Hepatocyte (in vitro differentiated cells): Measurements from ENCODE around the gene ZNF699. TPM values are rescaled to one million over a fixed set of nuclear protein-coding genes. Genes with fewer than 3 reads are reported as not detected.
A peak's percentile ranks its signal among the peaks of the same experiment; 100 is the strongest.

Experiments used
- DNase-seq: peaks from one replicate; pipeline ENCODE4 v3.0.0-alpha.2; 2016; ENCODE audit warnings: low spot score
- H2AFZ ChIP-seq: fragments of 200-600 bp; sonication (generic); 2 replicates; pipeline ENCODE4 v1.6.0; 2016; ENCODE audit warnings: antibody characterized with exemption, mild to moderate bottlenecking
- H3K27ac ChIP-seq: fragments of 200-600 bp; sonication (generic); 2 replicates; pipeline ENCODE4 v1.5.1; 2016; ENCODE audit warnings: mild to moderate bottlenecking
- H3K27me3 ChIP-seq: fragments of 200-600 bp; sonication (generic); 2 replicates; pipeline ENCODE4 v1.6.1; 2016
- H3K36me3 ChIP-seq: fragments of 200-600 bp; sonication (generic); replicated peaks from 2 replicates; pipeline ENCODE4 v1.5.1; 2016; ENCODE audit warnings: low read depth; ENCODE audit not compliant: insufficient read depth
- H3K4me1 ChIP-seq: fragments of 200-600 bp; sonication (generic); 2 replicates; pipeline ENCODE4 v1.5.1; 2016; ENCODE audit warnings: mild to moderate bottlenecking, moderate library complexity; ENCODE audit not compliant: insufficient read depth
- H3K4me2 ChIP-seq: fragments of 200-600 bp; sonication (generic); 2 replicates; pipeline ENCODE4 v1.6.0; 2016
- H3K4me3 ChIP-seq: fragments of 200-600 bp; sonication (generic); 2 replicates; pipeline ENCODE4 v1.5.1; 2016; ENCODE audit warnings: mild to moderate bottlenecking
- H3K79me2 ChIP-seq: fragments of 200-600 bp; sonication (generic); 2 replicates; pipeline ENCODE4 v1.6.0; 2017; ENCODE audit warnings: mild to moderate bottlenecking
- H3K9me2 ChIP-seq: fragments of 200-600 bp; sonication (generic); replicated peaks from 2 replicates; pipeline ENCODE4 v1.6.0; 2017; ENCODE audit warnings: mild to moderate bottlenecking; ENCODE audit not compliant: insufficient read depth
- H3K9me3 ChIP-seq: fragments of 200-600 bp; sonication (generic); 2 replicates; pipeline ENCODE4 v1.5.1; 2016; ENCODE audit warnings: low read depth, mild to moderate bottlenecking
- H4K20me1 ChIP-seq: fragments of 200-600 bp; sonication (generic); 2 replicates; pipeline ENCODE4 v1.6.0; 2016; ENCODE audit warnings: mild to moderate bottlenecking; ENCODE audit not compliant: insufficient read depth, poor library complexity, severe bottlenecking
- CTCF ChIP-seq: fragments of 200-600 bp; sonication (generic); IDR thresholded peaks from 2 replicates; pipeline ENCODE4 v1.5.1; 2016; ENCODE audit warnings: antibody characterized with exemption, mild to moderate bottlenecking; ENCODE audit not compliant: poor library complexity
- EZH2 ChIP-seq: fragments of 200-600 bp; sonication (generic); IDR thresholded peaks from 2 replicates; pipeline ENCODE4 v1.6.1; 2016; ENCODE audit warnings: antibody characterized with exemption, mild to moderate bottlenecking, borderline replicate concordance
- EZH2phosphoT487 ChIP-seq: fragments of 200-600 bp; sonication (generic); IDR thresholded peaks from one replicate; pipeline ENCODE4 v1.6.1; 2018; ENCODE audit warnings: antibody characterized with exemption, mild to moderate bottlenecking, low read depth, moderate library complexity; ENCODE audit not compliant: unreplicated experiment, severe bottlenecking
- whole genome bisulfite sequencing: methylation state at CpG from one replicate; pipeline ENCODE4 v1.1.6; 2016; ENCODE audit warnings: low lambda C conversion rate; ENCODE audit errors: missing lambda C conversion rate; 5-methylcytosine and 5-hydroxymethylcytosine counted together
- polyA plus RNA-seq: library from polyadenylated mRNA; unstranded; fragments of >200 nt; fragmentation: Nextera tagmentation; extraction: Ambion mirVana; gene quantifications from 2 replicates; pipeline ENCODE4 v1.2.1, GENCODE V29; 2016
- total RNA-seq: library from RNA; depleted of rRNA; stranded (reverse); fragments of >200 nt; gene quantifications from 2 replicates; pipeline ENCODE4 v1.2.3, GENCODE V29; 2014

The ZNF699 gene
- total and polyA plus RNA-seq, 2 experiments from 2014 or later = 0.94 to 8.0 TPM

- Histone ChIP-seq H3K27ac (no peak overlapping the region), H3K4me1 (no peaks in the 10 kb centered on the region), H3K9me3 (peaks cover 6% of the 10 kb centered on the region), H3K27me3 (no peaks in the 10 kb centered on the region), H3K36me3 (peaks cover 1% of the 10 kb centered on the region), H3K9me2 (no peaks in the 10 kb centered on the region), H3K4me2 (no peak overlapping the region), H3K4me3 (no peak overlapping the region), H2AFZ (no peak overlapping the region), H3K79me2 (peaks cover 17% of the 10 kb centered on the region), H4K20me1 (no peaks in the 10 kb centered on the region)
- WGBS = 93% methylated on average over 10 of the region's 23 CpGs
- TF ChIP-seq CTCF (no peak), EZH2 (no peak), EZH2phosphoT487 (no peak)
- DNase-seq = no peak
Measured at GRCh38 chr19:9321338-9321737, 11.7 kb upstream of the ZNF699 start.

GRCh38 chr19:9313756-9314155 is 4.1 kb upstream of the ZNF699 start:
- Histone ChIP-seq H3K79me2 (peaks cover 1% of the 10 kb centered on the region), H3K4me2 (no peak overlapping the region), H3K27me3 (no peaks in the 10 kb centered on the region), H3K4me3 (no peak overlapping the region), H4K20me1 (no peaks in the 10 kb centered on the region), H2AFZ (no peak overlapping the region), H3K36me3 (no peaks in the 10 kb centered on the region), H3K9me3 (no peaks in the 10 kb centered on the region), H3K4me1 (peaks cover under 1% of the 10 kb centered on the region), H3K9me2 (no peaks in the 10 kb centered on the region), H3K27ac (no peak overlapping the region)
- no peak for TF ChIP-seq EZH2phosphoT487
- no peak for TF ChIP-seq EZH2
- TF ChIP-seq CTCF = no peak
- no peak for DNase-seq
- 65% methylated on average over 4 of the region's 4 CpGs for WGBS

GRCh38 chr19:9309974-9310446 is 372 bp upstream of the ZNF699 start:
- H4K20me1 ChIP-seq = no peaks in the 10 kb centered on the region
- 10% methylated on average over 13 of the region's 13 CpGs for WGBS
- peak overlapping the region; percentile 95 for H3K27ac ChIP-seq
- no peaks in the 10 kb centered on the region for H3K36me3 ChIP-seq
- H3K9me2 ChIP-seq = no peaks in the 10 kb centered on the region
- H3K4me2 ChIP-seq = peak overlapping the region; percentile 77
- no peaks in the 10 kb centered on the region for H3K9me3 ChIP-seq
- H2AFZ ChIP-seq = peak overlapping the region; percentile 70
- H3K79me2 ChIP-seq = peaks cover 24% of the 10 kb centered on the region
- peaks cover 4% of the 10 kb centered on the region for H3K4me1 ChIP-seq
- DNase-seq = peak; percentile 97
- peak overlapping the region; percentile 78 for H3K4me3 ChIP-seq
- no peak for TF ChIP-seq EZH2
- no peak for TF ChIP-seq EZH2phosphoT487
- no peak for TF ChIP-seq CTCF
- no peaks in the 10 kb centered on the region for H3K27me3 ChIP-seq
